M059J (cell line): ENCODE results near the gene DTX3. TPM values are rescaled to one million over a fixed set of nuclear protein-coding genes. Genes with fewer than 3 reads are reported as not detected.
A peak's percentile ranks its signal among the peaks of the same experiment; 100 is the strongest.

ENCODE experiments used
- DNase-seq: peaks from one replicate; pipeline ENCODE4 v3.0.0-alpha.2; 2012; ENCODE audit warnings: low read depth
- total RNA-seq: library from RNA; depleted of rRNA; stranded (reverse); fragments of >200 nt; shearing (Covaris generic); gene quantifications from 2 replicates; pipeline ENCODE4 v1.2.3, GENCODE V29; 2014

Gene DTX3
- total RNA-seq, 1 experiment from 2014 or later: 20.1 TPM

GRCh38 chr12:57620245-57620935, 15.8 kb downstream of the DTX3 start:
- no peak for DNase-seq

- peak; percentile 15 for DNase-seq
Observed at GRCh38 chr12:57620936-57621496, 16.4 kb downstream of the DTX3 start.

- DNase-seq: peak; percentile 27
Observed at GRCh38 chr12:57621497-57622292, 17.1 kb downstream of the DTX3 start.

DNA sequence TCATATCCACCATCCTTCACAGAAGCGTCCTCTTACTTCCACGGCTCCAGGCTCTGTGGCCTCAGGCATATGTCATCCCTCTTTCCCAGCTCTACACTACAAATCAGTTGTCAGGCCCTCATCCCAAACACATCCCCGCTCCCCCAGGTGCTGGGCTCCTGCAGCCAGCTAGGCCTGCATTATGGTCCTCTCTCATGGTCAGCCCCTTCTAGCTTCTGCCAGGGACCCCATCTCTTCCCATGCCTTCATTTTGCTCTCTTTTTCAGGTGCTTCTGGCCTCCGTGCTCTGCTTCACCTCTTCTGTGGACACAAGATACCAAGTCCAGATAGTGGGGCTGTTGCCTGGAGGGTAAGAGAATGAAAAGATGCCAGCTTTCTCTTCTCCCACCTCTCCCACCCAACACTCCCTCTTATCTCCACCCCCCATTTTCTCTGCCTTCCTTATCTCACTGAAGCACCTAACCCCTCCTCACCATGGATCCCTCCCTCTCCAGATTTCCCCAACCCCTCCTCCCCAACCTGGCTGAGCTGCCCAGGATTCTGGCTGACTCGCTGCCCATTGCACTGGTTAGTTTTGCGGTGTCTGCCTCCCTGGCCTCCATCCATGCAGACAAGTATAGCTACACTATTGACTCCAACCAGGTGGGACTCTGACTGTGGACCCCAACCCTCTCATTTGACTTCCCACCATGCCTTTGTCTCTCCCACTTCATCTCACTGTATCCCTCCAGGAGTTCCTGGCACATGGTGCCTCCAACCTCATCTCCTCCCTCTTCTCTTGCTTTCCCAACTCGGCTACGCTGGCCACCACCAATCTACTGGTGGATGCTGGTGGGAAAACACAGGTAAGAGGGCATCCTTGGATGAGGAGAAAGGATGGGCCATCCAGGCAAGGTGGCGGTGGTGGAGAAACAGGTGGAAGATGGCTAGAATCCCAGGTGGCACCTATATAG, 17.9 kb downstream of the DTX3 start:
- no peak for DNase-seq

- no peak for DNase-seq
Observed at GRCh38 chr12:57623385-57623784, 18.8 kb downstream of the DTX3 start.

DNA sequence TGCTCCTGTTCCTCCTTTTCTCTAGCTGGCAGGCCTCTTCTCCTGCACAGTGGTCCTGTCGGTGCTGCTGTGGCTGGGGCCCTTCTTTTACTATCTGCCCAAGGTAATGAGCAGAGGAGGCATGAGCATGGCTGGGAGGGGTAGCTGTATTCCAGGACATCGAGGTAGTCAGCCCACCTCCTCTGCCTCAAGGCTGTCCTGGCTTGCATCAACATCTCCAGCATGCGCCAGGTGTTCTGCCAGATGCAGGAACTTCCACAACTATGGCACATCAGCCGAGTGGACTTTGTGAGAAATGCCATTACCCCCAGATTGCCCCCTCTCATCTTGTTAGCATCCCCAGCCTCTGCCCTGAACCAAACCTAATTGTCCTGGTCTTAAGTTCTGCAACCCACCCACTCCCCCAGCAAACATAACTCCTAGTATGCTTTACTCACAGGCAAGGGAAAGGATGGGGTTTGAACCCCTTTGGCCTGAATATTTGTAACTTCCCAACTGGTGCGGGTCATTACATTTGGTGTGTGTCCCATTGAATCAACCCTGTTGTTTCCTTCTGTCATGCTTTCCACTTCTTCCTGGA, 19.3 kb downstream of the DTX3 start:
- no peak for DNase-seq

GRCh38 chr12:57624441-57625220, 20.0 kb downstream of the DTX3 start:
- no peak for DNase-seq

- no peak for DNase-seq
Observed at GRCh38 chr12:57625261-57626032, 20.8 kb downstream of the DTX3 start.

GRCh38 chr12:57626111-57626920, 21.7 kb downstream of the DTX3 start:
- no peak for DNase-seq

DNA sequence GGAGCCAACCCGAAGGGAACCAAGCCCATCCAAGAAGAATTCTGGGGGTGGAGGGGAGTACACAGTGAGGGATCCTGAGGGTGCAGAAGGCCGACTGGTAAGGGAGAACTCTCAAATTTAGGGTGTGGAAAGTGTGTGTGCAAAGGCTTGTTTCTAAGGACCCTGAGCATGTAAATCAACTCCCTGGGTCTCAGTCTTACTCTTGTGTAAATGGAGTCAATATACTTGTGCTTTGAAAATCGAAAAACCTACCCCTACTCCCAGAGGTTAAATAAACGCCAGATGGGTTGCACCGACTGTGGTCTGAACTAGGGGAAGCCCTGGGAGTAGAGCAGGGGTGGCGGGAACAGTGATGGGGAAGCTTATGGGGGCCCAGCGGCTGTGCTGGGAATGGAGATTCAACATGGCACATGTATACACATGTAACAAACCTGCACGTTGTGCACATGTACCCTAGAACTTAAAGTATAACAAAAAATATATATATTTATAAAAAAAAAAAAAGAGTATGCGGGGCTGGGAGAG, 22.4 kb downstream of the DTX3 start:
- no peak for DNase-seq

DNA sequence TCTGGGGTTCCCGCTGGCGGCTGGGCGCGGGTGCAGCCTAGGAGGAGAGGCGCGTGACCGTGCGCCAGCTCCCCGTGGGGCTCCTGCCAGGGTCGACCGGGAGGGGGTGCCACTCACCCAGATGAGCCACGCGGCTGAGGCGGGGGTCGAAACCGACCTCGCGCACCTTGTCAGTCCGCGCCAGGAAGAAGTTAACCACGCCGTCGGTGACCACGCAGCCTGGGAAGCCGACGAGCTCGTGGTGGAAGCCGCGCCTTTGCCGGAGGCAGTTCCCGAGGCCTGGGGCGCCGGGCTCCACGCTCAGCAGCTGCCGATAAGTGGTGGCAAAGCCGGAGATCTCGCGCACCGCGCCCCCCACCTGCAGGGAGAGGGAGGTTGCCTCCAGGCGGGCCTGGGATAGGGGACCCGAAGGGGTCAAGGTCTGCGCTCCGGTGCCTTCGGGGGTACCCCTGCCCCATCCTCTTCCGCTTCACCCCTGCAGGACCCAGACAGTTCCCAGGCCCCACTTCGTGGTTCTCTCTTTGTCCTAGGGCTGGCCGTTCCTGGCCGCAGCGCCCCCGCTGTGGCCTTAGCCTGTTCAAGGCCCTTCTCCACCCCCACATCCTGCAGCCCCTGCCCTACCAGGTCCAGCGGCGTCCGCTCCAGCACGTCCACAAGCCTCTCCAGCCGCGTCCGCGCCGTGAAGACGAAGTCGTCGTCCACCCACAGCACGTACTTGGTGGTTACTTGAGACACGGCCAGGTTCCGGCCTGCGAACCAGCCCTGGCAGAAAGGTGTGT, 23.1 kb downstream of the DTX3 start:
- DNase-seq: no peak

GRCh38 chr12:57628280-57629191, 23.9 kb downstream of the DTX3 start:
- no peak for DNase-seq

DNA sequence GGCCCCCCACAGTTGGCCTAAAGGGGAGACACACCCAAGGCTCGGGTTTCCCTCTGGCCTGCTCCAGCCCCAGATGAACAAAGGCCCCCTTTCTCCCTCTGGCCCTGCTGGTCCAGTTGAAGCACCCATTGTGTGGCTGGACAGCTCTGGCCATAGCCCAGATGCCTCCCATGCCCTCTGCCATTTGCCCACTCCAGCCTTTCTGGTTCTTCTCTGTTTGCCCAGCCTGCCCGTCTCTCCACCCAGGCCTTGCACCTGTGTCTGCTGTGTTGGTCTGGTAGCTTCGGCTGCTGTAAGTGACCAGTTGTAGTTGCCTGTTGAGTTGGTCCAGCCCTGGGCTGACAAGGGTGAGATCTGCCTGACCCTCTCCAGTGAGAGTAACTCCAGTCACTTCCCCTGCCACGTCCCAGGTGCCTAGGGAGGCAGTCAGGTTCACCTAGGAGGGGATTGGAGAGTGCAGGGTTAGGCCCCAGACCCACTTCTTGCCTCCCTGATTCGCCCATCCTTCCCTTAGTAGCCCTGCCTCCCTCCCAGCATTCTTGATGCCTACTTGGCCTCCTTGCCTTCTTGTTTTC, 25.4 kb downstream of the DTX3 start:
- no peak for DNase-seq

DNA sequence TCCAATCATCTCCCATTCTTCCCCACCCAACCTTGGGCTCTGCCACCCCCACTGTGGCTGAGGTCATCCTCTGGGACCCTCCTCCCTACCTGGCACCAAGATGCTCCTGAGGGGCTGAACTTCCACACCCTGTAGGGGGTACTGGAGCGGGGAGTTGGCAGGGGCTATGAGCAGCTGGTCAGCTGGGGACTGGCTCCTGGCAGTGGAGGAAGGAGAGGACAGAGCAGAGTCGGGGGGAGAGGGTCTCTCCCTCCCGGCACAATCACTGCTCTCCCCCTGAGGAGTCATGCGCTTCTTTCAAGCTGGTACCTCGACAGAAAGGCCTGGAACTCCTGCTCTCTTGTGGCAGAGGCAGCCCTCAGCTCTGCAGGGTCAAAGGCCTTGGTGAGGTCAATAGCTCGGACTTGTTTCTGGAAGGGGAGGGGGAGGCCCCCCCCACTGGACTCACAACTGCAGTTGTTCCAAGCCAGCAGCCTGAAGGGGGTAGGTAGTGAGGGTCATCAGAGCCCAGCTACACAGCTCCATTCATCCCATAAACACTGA, 26.3 kb downstream of the DTX3 start:
- DNase-seq: no peak

DNA sequence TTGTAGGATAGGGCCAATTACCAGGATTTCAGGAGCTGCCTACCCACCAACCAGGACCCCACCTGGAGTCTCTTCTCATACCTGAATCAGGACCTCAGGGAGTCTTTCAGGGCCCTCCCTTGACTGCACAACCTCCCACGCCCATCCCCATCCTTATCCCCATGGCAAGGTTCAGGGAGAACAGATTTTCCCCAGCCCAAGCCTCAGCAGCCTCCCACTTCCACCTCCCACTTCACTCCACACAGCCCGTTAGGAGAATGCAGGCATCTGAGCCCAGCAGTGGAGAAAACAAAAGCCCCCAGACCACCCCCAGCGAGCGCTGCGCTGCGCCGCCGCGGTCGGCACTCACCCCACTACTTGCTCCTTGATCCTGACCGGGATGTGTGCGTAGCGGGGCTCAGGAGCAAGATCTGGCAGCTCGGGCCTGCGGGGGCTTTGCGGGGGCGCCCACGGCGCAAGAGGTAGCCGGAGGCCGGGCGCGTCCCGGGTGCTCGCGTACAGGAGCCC, 27.0 kb downstream of the DTX3 start:
- DNase-seq: no peak
